GM21737 (cell line): ENCODE results near the gene HUNK.

ENCODE experiments used
- ATAC-seq: cut with Tn5 transposase; IDR thresholded peaks from one replicate; pipeline ENCODE4 v1.9.1; 2021; ENCODE audit warnings: mild to moderate bottlenecking, moderate library complexity; ENCODE audit not compliant: unreplicated experiment

The HUNK gene

GRCh38 chr21:31948676-31949075 is 75.9 kb downstream of the HUNK start:
- ATAC-seq = no peak

DNA sequence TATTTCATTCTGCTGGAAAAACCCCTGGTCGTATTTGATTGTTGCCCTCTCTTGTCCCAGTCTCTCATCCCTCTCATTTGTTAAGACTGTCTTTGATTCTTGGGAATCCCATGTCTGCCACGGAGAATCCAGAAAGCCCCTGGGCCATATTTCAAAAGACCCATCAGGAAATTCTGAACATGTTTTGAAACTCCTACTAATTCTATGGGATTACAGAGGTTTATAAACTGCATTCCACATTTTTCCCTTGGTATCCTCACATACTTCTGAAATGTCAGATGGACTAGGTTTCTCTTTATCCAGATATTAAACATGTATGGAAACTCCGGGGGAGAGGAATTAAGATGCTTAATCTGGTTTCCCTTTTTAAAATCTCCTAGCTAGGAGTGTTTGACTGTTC is 80.0 kb downstream of the HUNK start:
- no peak for ATAC-seq

DNA sequence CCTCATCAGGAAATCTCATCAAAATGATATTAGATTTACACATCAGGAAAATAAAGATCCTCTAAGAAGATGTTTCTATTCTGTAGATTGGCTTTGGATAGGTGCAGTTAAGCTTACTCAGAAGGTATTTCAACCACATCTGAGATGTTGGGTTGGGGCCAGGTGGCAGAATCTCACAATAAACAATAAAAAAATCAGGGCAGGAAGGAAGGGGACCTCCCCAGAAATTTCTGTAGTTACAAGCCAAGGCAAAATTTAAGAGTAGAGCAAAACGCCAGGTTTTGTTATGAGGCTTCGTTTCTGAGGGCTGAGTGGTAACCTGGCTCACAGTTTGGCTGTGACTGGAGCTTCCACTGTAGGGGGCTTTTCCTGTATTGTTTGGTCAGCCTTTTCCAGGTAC is 84.8 kb downstream of the HUNK start:
- ATAC-seq = no peak

DNA sequence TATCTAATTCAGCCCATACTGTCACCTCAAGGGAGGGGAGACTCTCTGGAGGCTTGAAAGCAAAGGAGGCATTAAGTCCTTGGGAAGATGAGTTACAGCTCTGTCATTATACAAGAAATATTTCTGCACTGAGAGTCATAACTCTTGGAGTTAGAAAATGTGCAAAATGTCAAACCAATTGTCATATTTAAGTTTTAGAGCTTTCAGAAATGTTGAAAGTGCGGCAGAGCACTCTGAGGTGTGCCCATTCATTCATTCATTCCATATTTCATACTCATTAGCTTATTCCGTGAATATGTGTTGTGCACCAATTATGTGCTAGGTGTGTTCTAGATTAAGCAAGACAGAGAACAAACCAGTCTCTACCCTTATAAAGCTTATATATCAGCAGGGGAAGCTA is 87.1 kb downstream of the HUNK start:
- no peak for ATAC-seq

GRCh38 chr21:31961027-31961426 is 88.2 kb downstream of the HUNK start:
- no peak for ATAC-seq

GRCh38 chr21:31961704-31962103 is 88.9 kb downstream of the HUNK start:
- no peak for ATAC-seq

DNA sequence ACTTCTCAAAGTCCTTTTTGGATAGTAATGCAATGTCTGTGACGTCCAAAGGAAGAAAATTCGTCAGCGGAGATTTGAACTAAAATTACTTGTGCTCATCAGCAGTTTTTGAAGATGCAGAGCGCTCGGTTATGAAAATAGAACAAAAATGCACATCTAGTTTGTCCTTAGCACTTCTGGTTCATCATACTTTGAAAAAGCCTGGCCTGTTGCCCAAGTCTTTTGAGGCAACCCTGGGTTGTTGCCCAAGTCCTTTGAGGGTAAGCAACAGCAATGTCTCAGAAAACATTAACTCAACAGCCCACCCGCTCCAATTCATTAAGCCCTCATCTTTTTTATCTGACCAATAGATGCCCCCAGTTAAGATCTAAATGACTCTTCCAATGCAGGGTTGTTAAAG is 91.9 kb downstream of the HUNK start:
- no peak for ATAC-seq

GRCh38 chr21:31967334-31967733 is 94.5 kb downstream of the HUNK start:
- no peak for ATAC-seq

DNA sequence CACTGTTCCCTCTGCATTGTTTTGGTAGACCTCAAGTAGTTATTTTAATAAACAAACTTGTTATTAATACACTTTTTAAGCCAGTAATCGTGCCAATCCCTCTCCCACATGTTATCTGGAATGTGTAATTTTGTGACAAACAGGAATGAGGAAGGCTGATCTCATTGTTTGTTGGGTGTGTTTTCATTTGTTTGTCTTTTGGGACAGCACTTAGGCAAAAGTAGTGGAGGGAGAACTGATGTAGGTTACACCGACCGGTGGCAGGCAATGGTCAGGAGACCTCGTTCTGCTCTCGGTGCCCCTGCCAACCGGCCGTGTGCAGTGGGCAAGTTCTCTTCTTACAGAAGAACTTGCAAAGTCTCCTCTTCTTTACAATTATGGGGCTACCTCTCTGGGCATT is 99.8 kb downstream of the HUNK start:
- no peak for ATAC-seq

- no peak for ATAC-seq
Observed at GRCh38 chr21:31973402-31973944, 100.7 kb downstream of the HUNK start.

DNA sequence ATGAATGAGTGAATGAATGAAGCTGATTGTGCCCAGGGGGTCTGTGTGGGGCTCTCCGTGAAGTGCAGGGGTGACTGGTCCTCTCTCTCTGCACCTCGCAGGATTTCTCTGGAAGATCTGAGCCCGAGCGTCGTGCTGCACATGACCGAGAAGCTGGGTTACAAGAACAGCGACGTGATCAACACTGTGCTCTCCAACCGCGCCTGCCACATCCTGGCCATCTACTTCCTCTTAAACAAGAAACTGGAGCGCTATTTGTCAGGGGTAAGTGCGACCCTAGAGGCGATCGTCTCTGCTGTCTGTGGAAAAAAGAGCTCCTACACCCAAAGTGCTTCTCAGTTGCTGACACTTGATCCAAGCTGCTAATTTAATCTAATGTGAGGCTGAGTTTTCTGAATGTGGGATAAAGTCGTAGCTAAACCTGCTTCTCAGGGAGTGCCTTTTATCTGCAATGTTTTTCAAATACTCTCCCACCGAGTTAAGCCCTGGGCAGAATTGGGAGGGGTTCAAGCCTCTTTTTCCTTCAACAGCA is 101.7 kb downstream of the HUNK start:
- no peak for ATAC-seq

DNA sequence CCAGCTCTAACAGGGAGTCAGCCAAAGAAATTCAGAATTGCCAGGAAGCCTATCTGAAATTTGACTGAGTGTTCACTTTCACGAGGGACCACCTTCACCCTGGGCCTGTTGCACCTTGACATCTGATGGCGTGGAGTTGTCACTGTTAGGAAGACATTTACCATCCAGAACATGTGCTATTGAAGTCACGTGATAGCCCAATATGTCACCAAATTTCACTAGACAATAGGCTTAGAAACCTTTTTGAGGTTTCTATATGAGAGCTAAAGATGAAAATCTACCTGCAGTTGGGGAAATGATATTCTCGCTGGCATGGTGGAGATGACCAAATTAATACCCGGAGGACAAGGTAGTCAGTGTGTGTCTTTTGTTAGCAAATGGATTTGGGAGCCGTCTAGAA is 102.7 kb downstream of the HUNK start:
- no peak for ATAC-seq

DNA sequence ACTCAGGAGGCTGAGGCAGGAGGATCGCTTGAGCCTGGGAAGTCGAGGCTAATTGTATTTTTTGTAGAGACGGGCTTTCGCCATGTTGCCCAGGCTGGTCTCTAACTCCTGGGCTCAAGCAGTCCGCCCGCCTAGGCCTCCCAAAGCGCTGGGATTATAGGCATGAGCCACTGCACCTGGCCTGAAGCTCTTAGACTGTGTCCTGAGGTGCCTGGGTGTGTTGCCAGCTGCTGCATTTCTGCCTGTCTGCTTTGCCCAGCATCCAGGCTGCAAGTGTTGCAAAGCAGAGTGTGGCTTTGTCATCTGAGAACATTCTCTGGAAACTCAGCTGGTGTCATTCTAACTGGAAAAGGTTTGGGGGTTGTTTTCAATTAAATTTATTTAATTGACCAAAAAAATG is 105.0 kb downstream of the HUNK start:
- ATAC-seq = no peak

DNA sequence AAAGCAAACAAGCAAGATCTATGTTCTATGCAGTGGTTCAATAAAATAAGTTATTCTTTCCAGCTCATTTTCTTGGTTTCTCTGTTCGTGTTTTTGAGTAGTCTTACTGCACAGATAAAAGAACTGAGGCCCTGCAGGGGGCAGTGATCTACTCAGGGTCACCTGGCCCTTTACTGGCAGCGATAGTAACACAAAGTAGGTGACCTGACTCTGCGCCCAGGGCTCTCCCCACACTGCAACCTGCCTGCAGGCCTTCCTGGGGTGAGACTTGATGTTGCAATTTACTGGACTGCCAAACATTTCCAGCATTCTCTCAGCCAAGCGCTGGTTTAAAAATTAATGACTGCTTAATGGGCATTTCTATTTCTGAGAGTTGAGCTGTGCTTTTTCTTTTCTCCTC is 110.3 kb downstream of the HUNK start:
- no peak for ATAC-seq

DNA sequence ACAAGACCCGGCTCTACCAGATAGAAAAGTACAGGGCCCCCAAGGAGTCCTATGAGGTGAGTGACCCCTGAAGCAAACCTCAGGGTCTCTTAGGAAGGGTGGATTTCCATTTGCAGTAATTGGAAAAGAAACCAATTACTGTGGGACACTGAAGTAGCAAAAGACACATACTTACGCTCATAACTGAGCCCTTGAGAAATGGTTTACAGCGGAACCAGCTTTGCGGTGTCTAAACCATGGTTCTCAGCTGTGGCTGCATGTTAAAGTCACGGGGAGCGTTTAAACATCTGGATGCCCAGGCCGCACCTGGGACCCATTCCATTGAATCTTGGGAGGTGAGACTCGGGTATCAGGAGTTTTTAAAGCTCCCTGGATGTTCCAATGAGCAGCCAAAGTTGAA is 110.7 kb downstream of the HUNK start:
- ATAC-seq = no peak

- no peak for ATAC-seq
Observed at GRCh38 chr21:31985398-31985797, 112.6 kb downstream of the HUNK start.

DNA sequence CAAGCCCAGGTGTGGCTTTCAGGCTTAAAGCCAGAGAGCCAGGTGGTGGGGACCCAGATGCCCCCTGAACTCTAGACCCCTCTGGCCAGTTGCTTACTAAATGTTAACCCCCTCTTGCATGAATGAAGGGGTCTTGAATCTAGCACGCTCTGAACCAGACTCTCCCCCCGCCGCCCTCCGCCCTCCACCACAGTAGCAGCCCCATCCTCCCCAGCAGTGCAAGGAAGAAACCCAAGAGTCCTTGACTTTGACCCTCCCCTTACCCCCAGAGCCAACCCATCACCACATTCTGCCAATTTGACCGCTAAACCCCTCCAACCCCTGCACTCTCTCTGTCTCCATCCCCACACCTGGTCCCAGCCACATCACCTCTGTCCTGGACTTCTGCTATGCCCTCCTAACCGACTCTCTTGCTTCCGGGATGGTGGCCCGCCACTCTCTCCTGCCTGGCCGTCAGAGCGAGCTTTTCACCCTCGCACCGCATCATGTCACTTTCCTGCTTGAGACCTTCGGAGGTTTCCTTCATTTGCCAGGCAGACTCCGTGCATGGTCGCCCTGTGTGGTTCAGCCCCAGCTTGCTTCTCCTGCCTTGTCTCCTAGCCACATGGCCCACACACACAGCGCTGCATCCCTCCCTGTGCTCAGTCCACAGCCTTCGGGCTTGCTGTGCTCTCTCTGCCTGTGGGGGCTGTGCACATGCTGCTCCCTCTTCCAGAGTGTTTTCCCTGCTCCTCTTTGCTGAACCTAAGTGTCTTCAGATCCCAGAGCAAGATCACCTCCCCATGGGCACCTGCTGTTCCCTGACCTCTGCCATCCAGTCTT is 113.4 kb downstream of the HUNK start:
- no peak for ATAC-seq

DNA sequence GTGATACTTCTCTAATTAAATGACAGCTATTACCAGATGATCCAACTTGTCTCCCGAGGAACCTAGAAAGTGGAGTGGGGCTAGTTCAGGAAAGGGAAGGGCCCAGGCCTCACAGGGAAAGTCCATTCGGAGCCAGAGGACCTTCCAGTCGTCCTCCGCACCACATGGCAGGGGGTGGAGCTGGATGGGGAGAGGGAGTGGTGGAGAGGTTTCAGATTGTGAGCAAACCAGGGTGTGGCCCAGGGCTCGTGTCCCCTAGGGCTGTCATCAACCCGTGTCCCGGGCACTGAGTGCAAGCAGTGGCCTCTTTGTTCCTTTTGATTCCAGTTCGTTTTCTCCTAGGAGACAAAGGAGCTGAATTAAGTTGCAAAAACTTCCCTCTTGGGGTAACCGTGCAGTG is 114.9 kb downstream of the HUNK start:
- ATAC-seq = no peak

GRCh38 chr21:31988492-31989290 is 115.9 kb downstream of the HUNK start:
- no peak for ATAC-seq

DNA sequence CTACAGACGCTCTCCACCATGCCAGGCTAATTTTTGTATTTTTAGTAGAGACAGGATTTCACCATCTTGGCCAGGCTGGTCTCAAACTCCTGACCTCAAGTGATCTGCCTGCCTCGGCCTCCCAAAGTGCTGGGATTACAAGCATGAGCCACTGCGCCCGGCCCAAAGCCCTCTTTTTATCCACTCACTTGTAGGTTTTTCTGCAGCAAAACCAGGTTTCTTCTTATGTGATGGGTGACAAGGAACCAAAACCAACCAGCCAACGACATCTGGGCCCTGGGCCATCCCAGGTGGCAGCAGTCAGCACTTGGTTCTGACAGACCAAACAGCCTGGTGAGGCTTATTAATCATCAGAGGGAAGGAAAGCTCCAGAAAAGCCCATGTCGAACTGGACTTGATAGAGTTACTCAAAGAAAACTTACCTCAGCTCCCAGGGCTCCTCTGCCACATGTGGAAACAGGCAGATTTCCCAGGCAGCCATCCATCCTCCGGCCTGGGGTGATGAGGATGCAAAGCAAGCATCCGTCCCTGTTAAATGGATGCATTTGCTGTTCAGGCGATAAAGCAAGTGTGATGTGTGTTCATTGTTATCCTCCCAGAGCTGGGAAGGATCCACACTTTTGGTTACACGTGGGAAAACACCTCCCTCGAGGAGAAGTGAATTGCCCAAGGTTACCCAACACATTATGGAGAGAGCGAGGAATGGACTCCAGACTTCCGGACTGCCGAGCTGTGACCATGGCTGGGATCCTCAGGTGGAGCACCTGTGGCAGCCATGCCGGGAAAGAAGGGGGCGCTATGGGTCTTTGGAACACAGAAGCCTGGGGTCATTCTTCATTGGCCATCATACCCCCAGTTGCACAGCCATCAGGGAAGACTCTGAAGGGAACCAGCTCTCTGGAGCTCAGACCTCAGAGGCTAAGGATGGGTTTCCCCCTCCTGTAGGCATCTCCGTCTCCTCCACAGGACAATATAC is 118.8 kb downstream of the HUNK start:
- no peak for ATAC-seq

- no peak for ATAC-seq
Observed at GRCh38 chr21:31992391-31992790, 119.6 kb downstream of the HUNK start.
